ENCODE measurements around the gene TRIM17. TPM values are rescaled to one million over a fixed set of nuclear protein-coding genes. Genes with fewer than 3 reads are reported as not detected.
A peak's percentile ranks its signal among the peaks of the same experiment; 100 is the strongest.

TRIM17 gene
- total and polyA plus RNA-seq, 9 of the 15 experiments (the other 6 are each of a cell fraction or from before 2014, with no cell fraction given) = not detected

GRCh38 chr1:228452194-228453021, 35.7 kb upstream of the TRIM17 start (continued):
- TF ChIP-seq VEZF1 (CRISPR knock-in tag; IDR thresholded peaks at IDR 0.05) (peak; percentile 89), ZNF165 (CRISPR knock-in tag; IDR thresholded peaks at IDR 0.05; ENCODE audit: borderline replicate concordance) (no peak), HIVEP1 (CRISPR knock-in tag; IDR thresholded peaks at IDR 0.05) (no peak), ZNF277 (CRISPR knock-in tag; IDR thresholded peaks at IDR 0.05; ENCODE audit: borderline replicate concordance) (no peak), ZNF766 (CRISPR knock-in tag; conservative IDR thresholded peaks at IDR 0.05) (peak; percentile 46; the same call in 1 of the 2 replicates), SMAD3 (CRISPR knock-in tag; conservative IDR thresholded peaks at IDR 0.05) (peak; percentile 64; the same call in 1 of the 2 replicates), NBN (IDR thresholded peaks at IDR 0.05; ENCODE audit: low read depth) (peak; percentile 86; the same call in 1 of the 2 replicates), DNMT1 (IDR thresholded peaks at IDR 0.05) (no peak), PBX2 (CRISPR knock-in tag; IDR thresholded peaks at IDR 0.05; ENCODE audit: low read depth) (no peak), PBX2 (tag; conservative IDR thresholded peaks at IDR 0.05; ENCODE audit: low read depth) (no peak), CBX5 (IDR thresholded peaks at IDR 0.05; ENCODE audit: borderline replicate concordance, low read depth) (no peak), MECOM (CRISPR knock-in tag; IDR thresholded peaks at IDR 0.05) (no peak), ZNF174 (CRISPR knock-in tag; IDR thresholded peaks at IDR 0.05) (no peak), POLR2G (IDR thresholded peaks at IDR 0.05; ENCODE audit: low read depth, low read length) (peak; percentile 78), USF1 (CRISPR knock-in tag; IDR thresholded peaks at IDR 0.05) (no peak), TOE1 (IDR thresholded peaks at IDR 0.05; ENCODE audit: borderline replicate concordance) (peak; percentile 89), TOE1 (CRISPR knock-in tag; IDR thresholded peaks at IDR 0.05; ENCODE audit: borderline replicate concordance, low read depth) (no peak), ZNF444 (CRISPR knock-in tag; IDR thresholded peaks at IDR 0.05) (no peak), RAD21 (CRISPR knock-in tag; conservative IDR thresholded peaks at IDR 0.05 in 1 of 2, IDR thresholded peaks at IDR 0.05 in 1 of 2) (no peak), ZNF512 (tag; IDR thresholded peaks at IDR 0.05) (no peak)

All from K562 (cell line).